Effector memory CD4-positive, alpha-beta T cell (primary cell): ENCODE results near the gene RASGRP1.

ENCODE experiments used
- DNase-seq, 3 donors: peaks; one replicate each; pipeline ENCODE4 v3.0.0-alpha.2; 2020
- H3K27ac ChIP-seq: 2 replicates; pipeline ENCODE4 v1.7.0; 2013; ENCODE audit warnings: mild to moderate bottlenecking, low read length, moderate library complexity; ENCODE audit not compliant: insufficient read depth, poor library complexity, severe bottlenecking
- H3K27me3 ChIP-seq: replicated peaks from 2 replicates; pipeline ENCODE4 v1.7.0; 2013; ENCODE audit warnings: mild to moderate bottlenecking, low read length; ENCODE audit not compliant: insufficient read depth, control insufficient read depth, poor library complexity, severe bottlenecking
- H3K36me3 ChIP-seq: 2 replicates; pipeline ENCODE4 v1.7.0; 2013; ENCODE audit warnings: mild to moderate bottlenecking, low read length, moderate library complexity; ENCODE audit not compliant: control insufficient read depth, insufficient read depth
- H3K4me1 ChIP-seq: 2 replicates; pipeline ENCODE4 v1.7.0; 2013; ENCODE audit warnings: low read length, mild to moderate bottlenecking; ENCODE audit not compliant: control insufficient read depth, insufficient read depth, poor library complexity, severe bottlenecking
- H3K4me3 ChIP-seq: 2 replicates; pipeline ENCODE4 v1.7.0; 2013; ENCODE audit warnings: low read length, low read depth, mild to moderate bottlenecking; ENCODE audit not compliant: insufficient read depth, poor library complexity, severe bottlenecking
- H3K9me3 ChIP-seq: 2 replicates; pipeline ENCODE4 v1.7.0; 2013; ENCODE audit warnings: mild to moderate bottlenecking, low read length, moderate library complexity; ENCODE audit not compliant: control insufficient read depth

Gene RASGRP1

DNA sequence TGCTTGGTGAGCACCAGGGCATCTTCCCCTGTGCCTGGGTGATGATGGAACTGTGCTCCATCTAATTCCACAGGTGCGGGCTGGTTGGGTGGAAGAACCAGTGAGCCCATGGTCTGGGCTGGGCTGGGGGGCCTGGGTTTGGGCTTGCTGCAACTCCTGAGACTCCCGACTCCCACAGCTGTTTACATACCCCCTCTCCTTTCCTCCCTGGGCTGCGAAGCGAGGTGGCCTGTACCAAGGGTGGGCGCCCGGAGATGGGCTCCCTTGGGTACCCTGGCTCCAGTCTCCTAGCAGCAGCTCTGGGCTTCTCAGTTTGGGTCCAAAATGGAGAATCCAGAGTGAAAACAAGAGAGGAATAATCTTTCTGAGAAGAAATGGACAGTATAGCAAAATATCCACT, 105.1 kb downstream of the RASGRP1 start:
- Histone ChIP-seq H3K9me3 (no peaks in the 10 kb centered on the region), H3K4me3 (no peak overlapping the region), H3K27me3 (no peaks in the 10 kb centered on the region), H3K36me3 (no peaks in the 10 kb centered on the region), H3K27ac (no peak overlapping the region), H3K4me1 (peaks cover 4% of the 10 kb centered on the region)
- DNase-seq = no peak

DNA sequence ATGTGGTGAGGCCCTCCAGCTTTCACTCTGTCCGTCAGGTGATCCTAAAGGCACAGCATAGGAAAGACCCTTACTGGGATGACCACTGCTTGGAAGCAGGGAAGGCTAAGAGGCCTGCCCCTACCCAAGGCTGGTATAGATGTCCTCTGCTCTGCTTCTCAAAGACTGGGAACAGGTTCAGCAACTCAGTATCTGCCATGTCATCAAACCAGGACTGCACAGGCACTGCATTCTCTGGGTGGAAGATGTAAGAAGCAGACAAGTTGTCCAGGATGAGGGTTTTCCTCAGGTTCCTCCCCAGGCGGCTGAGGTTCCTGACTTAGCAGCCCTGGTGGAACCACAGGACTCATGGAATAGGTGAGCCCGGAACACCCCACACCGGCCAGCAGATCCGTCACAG, 106.0 kb downstream of the RASGRP1 start:
- Histone ChIP-seq H3K4me1 (peaks cover 4% of the 10 kb centered on the region), H3K4me3 (no peak overlapping the region), H3K27ac (no peak overlapping the region), H3K27me3 (no peaks in the 10 kb centered on the region), H3K36me3 (no peaks in the 10 kb centered on the region), H3K9me3 (no peaks in the 10 kb centered on the region)
- DNase-seq = no peak

DNA sequence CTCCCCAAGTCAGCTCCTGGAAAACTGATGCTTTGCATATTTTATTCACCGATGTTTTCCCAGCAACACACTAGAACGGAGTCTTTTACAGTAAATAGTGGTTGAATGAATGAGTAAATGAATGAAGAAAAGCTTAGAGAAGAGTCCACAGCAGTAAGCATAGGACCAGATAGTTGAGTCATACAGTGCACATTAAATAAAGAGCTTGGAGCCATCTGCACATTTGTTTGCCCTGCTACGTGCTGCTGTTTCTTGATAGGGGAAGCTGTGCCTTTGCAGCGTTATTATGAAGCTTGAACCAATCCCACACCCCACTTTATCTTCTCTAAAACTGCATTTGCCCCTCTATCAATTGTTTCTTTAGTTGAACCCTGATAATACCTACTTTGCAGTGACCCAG, 109.5 kb downstream of the RASGRP1 start:
- Histone ChIP-seq H3K9me3 (no peaks in the 10 kb centered on the region), H3K27ac (no peak overlapping the region), H3K4me3 (peak overlapping the region; percentile 79), H3K4me1 (peaks cover 4% of the 10 kb centered on the region), H3K27me3 (no peaks in the 10 kb centered on the region), H3K36me3 (no peaks in the 10 kb centered on the region)
- DNase-seq = no peak

DNA sequence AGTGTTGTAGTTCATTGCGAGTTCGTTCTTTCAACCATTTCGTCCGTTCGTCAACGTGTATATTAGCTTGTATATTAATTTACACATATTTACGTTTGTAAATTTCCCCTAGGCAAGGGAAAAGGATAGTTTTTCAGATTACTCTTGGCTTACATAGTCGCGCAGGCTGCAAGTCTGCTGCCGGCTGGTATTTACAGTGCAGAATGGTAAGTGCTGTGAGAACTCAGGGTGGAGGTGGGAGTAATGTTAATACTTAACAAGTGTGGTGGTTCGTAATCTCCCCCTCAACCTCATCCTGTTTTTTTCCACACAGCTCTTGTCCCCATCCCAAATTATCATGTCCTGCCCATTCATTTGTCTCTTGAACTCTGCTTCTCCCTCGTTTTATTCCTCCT, 109.9 kb downstream of the RASGRP1 start:
- Histone ChIP-seq H3K9me3 (no peaks in the 10 kb centered on the region), H3K27me3 (no peaks in the 10 kb centered on the region), H3K27ac (peak overlapping the region; percentile 78), H3K36me3 (no peaks in the 10 kb centered on the region), H3K4me3 (peak overlapping the region; percentile 79), H3K4me1 (peaks cover 4% of the 10 kb centered on the region)
- no peak for DNase-seq

DNA sequence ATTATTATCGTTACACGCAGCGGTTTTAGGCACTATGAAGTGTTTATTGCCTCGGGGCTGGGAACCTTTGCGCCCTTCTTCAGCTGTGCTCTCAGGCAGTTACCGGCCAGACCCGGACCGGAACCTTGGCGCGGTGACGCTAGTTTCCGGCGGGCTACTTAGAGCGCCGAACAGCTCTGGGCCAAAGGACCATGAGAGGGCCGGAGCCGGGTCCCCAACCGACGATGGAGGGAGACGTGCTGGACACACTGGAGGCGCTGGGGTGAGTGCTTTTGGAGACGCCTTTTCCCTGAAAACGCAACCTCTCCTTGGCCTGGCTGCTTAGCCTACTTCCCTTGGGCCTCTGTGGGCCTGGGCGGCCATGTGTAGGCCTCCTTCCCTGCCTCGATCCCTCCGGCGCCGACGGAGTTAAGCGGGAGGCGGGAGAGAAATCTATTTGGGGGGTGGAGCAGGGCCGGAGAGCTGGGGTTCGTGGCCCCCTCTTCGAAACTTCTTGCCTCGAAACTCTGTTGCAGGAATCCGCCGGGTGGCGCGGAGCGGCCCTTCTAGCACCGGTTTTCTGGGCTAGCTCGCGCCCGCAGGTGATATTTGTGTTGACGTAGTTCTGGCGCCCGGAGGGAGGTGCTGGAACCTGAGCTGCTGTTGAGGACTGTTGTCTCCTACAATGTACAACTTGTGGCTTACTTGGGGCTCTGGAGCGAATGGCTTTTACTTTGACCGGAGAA, 110.5 kb downstream of the RASGRP1 start, which contains the start of gene FAM98B:
TSS of gene FAM98B (plus strand) at position 157 of the 725 bp plus-strand sequence. CDS start at position 192, 35 bp downstream.
- H3K27ac ChIP-seq = peak within 1 kb of the TSS; percentile 78
- H3K36me3 ChIP-seq = no peaks in the 10 kb centered on the region
- no peaks in the 10 kb centered on the region for H3K9me3 ChIP-seq
- H3K4me3 ChIP-seq = peak within 1 kb of the TSS; percentile 79
- peak; percentile 63 to 70 (median 68) for DNase-seq
- peaks cover 4% of the 10 kb centered on the region for H3K4me1 ChIP-seq
- H3K27me3 ChIP-seq = no peaks in the 10 kb centered on the region

DNA sequence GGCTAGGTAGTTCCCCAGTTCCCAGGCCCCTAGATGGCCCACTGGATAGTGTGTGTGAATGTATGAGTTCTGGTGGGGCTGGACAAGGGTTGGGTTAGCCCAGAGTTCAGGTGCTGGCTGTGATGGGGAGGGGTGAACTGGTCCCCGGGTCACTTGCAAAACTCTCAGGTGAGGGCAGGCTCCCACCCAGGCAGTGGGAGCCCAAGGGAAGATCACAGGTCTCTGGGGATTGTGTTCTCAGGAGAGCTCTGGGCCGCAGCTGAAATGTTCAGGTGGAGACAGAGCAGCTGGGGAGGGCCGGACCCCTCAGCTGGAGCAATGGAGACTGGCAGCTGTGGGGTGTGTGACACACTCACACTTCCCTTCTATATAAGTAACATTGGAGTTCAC, 123.5 kb downstream of the RASGRP1 start:
- Histone ChIP-seq H3K36me3 (no peaks in the 10 kb centered on the region), H3K9me3 (no peaks in the 10 kb centered on the region), H3K27ac (no peak overlapping the region), H3K4me3 (no peak overlapping the region), H3K27me3 (no peaks in the 10 kb centered on the region), H3K4me1 (peaks cover 2% of the 10 kb centered on the region)
- no peak for DNase-seq

DNA sequence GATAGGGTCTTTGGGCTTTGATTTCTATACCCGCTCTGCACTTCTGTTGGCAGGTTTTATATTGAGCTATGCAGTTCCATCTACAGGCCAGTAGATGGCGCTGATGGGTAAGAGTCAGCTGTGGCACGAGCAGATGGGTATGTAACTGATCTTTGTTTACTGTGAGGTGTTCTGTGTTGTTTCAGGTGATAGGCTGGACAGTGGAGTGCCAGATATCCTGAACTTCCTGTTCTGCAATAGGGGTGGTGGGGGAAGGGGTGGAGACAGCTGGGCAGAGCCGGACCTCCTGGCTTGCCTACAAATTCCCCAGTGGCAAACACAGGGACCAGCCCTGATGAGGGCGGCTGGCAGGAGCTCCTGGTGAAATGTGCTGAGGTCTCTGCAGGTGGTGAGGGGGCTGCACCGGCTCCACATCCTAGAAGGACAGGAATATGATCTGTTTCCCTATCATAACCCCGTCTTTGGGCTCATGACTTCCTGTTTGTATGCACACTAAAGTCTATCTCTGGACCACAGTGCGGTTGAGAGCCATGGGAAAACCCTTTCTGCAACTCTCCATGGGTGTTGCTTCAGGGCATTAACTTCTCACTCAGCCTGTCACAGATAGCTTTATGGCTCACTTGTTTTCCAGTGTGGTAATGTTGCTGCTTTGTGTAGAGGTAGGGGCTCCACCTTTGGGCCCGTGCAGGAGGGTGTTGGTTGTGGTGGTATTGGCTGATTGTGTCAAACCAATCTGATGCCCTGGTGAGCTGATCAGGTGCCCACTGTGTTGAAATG, 124.1 kb downstream of the RASGRP1 start:
- Histone ChIP-seq H3K27ac (no peak overlapping the region), H3K4me3 (no peak overlapping the region), H3K36me3 (no peaks in the 10 kb centered on the region), H3K9me3 (no peaks in the 10 kb centered on the region), H3K4me1 (peaks cover 2% of the 10 kb centered on the region), H3K27me3 (no peaks in the 10 kb centered on the region)
- DNase-seq = peak in 2 of 3 donors; percentile 18 to 35
